Activated CD4-positive, alpha-beta T cell treated with anti-CD3 and anti-CD28 coated beads, Interleukin-2, amount 50 U/mL, for 4 hours (primary cell): ENCODE measurements around the gene ST6GALNAC2.

ENCODE experiments used
- DNase-seq, 2 experiments: peaks; one replicate each; pipeline ENCODE4 v3.0.0-alpha.2; 2020

ST6GALNAC2 gene

GRCh38 chr17:76550712-76551615 lies 34.7 kb downstream of the ST6GALNAC2 start:
- no peak for DNase-seq

- no peak for DNase-seq
Observed at GRCh38 chr17:76549539-76549938, 36.1 kb downstream of the ST6GALNAC2 start.

DNA sequence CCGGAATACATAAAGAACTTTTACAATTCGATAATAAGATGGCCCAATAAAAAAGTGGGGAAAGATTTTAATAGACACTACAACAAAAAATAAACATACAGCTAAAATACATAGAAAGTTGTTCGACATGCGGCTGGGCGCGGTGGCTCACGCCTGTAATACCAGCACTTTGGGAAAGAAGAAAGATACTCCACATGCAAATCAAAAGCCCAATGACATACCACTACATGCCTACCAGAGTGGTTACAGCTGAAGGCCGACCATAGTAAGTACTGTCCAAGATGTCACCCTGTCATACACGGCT lies 36.5 kb downstream of the ST6GALNAC2 start:
- no peak for DNase-seq

DNA sequence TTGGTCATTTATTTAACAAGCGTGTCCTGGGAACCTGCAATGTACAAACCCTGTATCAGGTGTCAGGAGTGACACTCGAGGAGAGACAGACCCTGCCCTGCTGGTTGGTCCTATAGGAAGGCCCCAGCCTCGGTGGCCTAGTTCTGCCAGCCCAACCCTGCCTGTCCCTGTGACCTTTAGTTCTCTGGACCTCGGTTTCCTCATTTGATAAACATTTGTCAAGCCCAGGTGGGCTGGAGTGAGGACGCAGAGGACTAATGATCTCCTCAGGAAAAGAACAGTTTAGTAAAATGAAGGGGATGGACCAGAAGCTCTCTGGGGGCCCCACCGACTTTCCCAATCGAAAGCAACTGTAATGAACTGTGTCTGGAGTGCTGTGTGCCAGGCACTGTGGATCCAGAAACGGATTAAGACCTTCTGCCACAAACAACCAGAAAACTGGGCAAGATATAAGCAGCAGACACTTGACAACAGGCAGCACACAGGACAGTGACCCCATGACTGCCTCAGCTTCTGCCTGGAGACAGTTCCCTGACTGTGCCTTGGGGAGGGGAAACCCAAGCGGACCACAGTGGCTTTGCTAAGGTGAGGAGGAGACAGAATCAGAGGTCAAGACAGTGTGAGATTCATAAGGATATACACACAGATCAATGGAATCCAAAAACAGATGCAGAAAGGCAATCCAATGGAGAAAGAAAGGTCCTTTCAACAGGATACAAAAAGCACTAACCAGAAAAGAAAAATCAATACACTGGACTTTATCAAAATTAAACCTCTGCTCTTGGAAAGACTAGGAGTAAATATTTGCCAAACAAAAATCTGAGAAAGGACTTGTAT lies 37.1 kb downstream of the ST6GALNAC2 start:
- DNase-seq: no peak

DNA sequence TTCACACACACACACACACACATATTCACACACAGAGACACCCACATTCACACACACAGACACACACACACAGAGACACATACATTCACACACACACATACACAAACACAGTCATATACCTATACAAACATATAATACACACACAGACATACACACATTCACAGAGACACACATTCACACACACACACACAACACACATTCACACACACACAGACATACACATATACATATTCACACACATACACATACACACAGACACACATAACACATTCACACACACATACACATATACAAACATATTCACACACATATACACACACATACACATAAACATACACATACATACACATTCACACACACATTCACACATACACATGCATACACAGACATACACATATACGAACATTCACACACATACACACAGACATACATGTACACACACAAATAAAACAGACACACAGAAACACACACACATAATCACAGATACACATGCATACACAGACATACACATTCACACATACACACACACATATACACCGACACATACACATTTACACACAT lies 37.9 kb downstream of the ST6GALNAC2 start:
- no peak for DNase-seq

DNA sequence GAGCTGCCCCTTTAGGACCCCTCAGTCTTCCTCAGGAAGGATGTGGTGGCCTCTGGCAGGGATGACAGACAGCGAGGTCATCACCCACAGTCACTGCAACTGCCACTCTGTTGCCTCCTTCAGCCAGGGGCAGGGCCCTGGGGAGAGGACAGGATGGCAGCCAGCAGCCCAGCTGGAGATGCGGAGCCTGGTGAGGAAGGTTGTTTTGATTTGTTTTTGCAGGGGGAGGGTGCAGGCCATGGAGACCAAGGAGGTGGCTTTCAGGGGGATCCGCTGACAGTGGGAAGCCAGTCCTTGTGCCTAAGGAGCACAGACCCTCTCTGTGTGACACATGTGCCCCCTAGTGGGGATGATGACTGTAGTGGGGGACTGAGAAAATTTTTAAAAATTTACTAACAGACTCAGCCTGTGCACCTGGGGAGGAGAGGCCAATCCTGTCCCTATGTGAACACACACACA lies 38.4 kb downstream of the ST6GALNAC2 start:
- peak; percentile 39 to 48 for DNase-seq

GRCh38 chr17:76546556-76547182 lies 39.0 kb downstream of the ST6GALNAC2 start:
- DNase-seq: no peak

- DNase-seq: no peak
Observed at GRCh38 chr17:76545918-76546555, 39.6 kb downstream of the ST6GALNAC2 start.

GRCh38 chr17:76544546-76545365 lies 40.9 kb downstream of the ST6GALNAC2 start:
- no peak for DNase-seq

DNA sequence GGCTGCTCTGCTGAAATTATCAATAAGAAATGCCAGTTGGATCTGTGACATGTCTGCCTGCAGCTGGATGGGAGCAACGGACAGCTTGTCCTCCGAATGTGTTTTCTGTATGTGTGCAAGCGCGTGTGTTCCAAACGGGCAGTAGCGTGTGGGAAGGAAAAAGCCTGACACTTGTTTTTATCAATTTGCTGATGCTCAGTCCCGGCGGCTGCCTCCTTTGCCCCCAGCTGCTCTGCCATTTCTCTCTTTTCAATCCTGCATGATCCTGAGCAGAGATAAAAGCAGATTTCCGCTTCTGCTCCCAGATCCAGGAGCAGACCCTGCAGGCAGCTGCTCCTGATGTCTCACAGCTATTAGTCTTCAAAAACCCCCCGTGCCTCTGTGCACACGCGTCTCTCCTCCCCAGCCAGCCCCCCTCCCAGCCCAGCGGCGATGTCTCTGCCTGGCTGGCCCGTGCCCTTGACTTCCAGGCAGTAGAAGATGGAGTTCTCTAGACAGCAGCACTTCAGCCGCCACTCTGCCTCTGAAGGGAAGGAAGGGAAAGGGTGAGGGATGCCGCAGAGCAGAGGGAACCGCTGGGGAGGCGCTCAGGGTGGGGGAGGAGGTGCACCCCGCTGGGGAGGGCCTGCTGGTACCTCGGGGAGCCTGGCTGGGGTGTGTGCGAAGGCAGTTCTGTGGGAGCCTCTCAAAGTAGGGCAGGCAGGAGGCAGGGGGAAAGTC lies 41.7 kb downstream of the ST6GALNAC2 start:
- DNase-seq: no peak

DNA sequence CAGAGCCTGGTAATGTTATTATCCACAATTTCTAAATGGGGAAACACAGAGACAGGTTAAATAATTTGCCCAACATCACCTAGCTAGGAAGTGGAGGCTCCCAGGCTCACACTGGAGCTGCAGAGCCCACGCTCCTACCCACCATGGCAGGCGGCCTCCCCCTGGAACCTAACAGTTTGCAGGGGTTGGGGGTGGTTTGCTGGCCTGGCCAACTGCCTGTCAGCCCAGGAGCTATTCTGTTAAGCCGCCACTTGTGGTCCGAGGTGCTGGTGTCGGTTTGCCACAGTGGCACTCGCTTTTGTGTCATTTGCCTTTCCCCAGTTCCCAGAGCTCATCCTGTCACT lies 42.2 kb downstream of the ST6GALNAC2 start:
- no peak for DNase-seq

DNA sequence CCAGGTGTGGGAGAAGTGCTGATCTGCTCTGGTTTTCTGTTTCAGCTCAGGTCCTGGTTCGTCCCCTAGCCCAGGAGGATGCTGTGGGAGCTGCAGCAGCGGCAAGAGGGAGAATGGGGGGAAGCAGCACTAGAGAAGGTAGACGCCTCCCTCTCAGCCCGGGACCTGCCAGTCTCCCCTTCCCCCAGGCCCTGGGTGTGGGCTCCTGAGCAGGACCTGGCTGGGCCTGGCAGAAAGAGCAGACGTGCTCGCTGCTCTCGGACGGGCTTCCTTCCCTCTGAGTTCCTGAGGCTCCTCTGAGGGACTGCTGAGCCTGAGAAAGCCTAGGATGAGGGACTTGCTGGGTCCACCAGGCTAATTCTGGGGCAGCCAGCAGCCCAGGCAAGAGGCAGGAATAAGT lies 42.7 kb downstream of the ST6GALNAC2 start:
- DNase-seq: no peak

- no peak for DNase-seq
Observed at GRCh38 chr17:76542566-76542971, 43.1 kb downstream of the ST6GALNAC2 start.

- no peak for DNase-seq
Observed at GRCh38 chr17:76541739-76542454, 43.8 kb downstream of the ST6GALNAC2 start.

DNA sequence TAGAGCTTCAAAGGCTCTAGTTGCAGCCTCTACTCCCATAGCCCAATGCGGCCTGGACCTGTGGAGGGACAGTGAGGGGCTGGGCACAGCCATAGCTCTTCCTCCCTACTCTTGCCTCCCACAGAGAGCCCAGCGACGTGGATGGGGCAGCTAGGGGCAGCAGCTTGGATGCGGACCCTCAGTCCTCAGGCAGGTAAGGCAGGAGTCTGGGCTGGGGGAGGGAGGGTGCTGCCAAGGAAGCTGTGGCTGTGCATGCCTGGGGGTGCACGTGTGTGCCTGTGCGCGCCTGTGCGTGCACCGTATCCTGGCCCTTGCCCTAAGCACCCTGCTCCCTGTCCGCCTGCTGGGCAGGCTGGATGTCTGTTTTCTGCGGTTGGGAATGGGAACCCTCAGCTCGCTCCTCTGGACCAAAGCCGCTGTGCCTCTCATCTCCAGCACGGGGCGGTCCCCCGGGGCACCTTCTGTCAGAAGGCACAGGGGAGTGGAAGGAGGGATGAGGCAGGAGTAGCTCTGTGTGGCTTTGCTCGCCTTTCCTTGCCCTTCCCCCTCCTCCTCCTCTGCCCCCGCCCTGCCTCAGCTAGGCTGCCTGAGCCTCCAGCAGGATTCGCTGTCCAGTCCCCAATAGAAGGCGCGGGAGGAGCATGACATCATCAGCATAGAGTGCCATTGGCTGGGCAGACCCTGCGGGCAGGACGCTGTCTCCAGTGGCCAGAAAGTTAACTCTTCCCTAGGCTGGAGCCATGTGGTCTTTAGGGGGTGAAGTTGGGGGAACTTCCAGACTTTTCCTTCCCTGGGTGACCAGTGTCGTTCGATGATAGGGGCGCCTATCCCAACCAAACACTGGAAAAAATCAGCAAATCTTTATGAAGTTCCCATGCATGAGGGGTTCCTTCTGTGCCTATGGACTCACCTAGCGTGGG lies 45.0 kb downstream of the ST6GALNAC2 start:
- no peak for DNase-seq

- no peak for DNase-seq
Observed at GRCh38 chr17:76539631-76540271, 45.9 kb downstream of the ST6GALNAC2 start, which contains the start of gene PRCD. TSS of gene PRCD (plus strand) at chr17:76540044. CDS start at chr17:76540142, 98 bp downstream.

DNA sequence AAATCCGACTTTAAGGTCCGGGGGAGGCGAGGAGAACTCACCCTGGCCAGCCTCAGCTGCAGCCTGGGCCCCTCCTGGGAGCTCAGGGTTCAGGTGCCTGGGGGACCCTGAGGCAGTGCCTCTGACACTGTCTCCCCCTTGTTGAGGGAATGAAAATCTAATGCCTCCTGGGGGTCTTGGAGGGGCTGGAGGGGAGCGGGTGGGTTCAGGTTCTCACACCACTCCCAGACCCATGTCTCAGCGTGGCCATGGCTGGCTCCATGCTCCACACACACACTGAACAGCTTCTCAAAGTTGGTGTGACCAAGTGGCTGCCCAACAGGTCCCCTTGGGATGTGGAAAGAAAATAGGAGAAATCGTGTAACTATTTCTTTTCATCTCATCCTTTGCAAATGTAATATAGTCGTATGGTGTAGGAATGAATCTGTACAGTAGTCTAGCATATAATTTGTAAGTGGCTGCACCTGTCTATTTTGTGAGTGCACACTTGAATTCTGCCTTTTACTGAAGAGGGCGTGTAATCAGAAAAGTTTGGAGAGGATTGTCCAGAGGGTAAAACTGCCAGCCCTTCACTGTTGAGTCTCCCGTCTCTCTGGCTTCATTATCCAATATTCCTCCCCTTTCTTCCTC lies 46.6 kb downstream of the ST6GALNAC2 start:
- no peak for DNase-seq

DNA sequence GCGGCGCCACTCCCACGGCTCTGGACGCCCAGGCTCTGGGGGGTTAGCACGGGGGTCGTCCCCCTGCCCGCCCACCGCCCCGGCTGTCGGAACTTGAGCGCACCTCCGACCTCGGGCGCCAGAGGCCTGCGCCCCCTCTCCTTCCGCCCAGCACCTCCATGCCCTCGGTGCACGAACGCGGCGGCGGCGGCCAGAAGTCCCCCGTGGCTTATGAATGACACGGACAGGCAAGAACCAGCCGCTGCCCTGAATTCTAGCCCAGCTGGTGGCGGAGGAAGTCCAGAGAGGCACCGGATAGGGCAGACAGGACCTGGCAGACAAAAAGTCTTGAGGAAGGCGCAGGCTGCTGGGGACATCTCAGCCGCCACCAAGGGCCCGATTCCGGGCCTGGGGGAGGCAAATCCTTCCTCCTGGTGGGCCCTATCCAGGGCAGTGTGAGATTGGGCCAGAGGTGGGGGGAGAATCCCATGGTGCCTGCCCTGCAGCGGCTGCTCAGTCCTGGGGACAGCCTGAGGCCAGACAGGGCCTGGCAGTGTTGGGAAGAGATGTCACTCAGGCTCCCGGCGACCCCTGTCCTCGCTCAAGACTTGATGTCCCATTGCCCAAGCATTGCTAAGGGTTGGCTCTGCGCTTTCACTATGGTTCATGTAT lies 47.3 kb downstream of the ST6GALNAC2 start:
- DNase-seq: no peak
